Activated naive CD4-positive, alpha-beta T cell treated with anti-CD3 and anti-CD28 coated beads for 36 hours (primary cell): ENCODE measurements around the gene LCNL1. TPM values are rescaled to one million over a fixed set of nuclear protein-coding genes. Genes with fewer than 3 reads are reported as not detected.

Experiments used
- CTCF ChIA-PET: fragments of 350-600 bp; sonication (Branson Sonifier 250); formaldehyde crosslinking; loops from one replicate; lab custom pipeline; 2021; ENCODE audit warnings: antibody characterized with exemption; lab: Charles Lee
- DNase-seq: peaks from one replicate; pipeline ENCODE4 v3.0.0-alpha.2; 2020
- H3K27ac Mint-ChIP-seq: one replicate; pipeline ENCODE4 v1.8.0; 2021; ENCODE audit warnings: mild to moderate bottlenecking, mixed read lengths
- H3K27me3 Mint-ChIP-seq: one replicate; pipeline ENCODE4 v1.8.0; 2021; ENCODE audit warnings: low read depth, mixed read lengths
- H3K36me3 Mint-ChIP-seq: one replicate; pipeline ENCODE4 v1.8.0; 2021; ENCODE audit warnings: low read depth, mixed read lengths
- H3K4me1 Mint-ChIP-seq: one replicate; pipeline ENCODE4 v1.8.0; 2021; ENCODE audit warnings: low read depth, mixed read lengths
- H3K4me3 Mint-ChIP-seq: one replicate; pipeline ENCODE4 v1.8.0; 2021; ENCODE audit warnings: mild to moderate bottlenecking, moderate library complexity, mixed read lengths
- H3K9me3 Mint-ChIP-seq: one replicate; pipeline ENCODE4 v1.8.0; 2021; ENCODE audit warnings: mixed read lengths
- intact Hi-C: fragments of 100-400 bp; cut with micrococcal nuclease; formaldehyde crosslinking; loops from one replicate; pipeline ENCODE4 v1.15.1; 2023
- total RNA-seq, 2 experiments: library from RNA; stranded (reverse); gene quantifications; one replicate each; pipeline ENCODE4 v1.2.3, GENCODE V29; 2021

Gene LCNL1
- total RNA-seq, 2 experiments from 2014 or later: not detected

DNA sequence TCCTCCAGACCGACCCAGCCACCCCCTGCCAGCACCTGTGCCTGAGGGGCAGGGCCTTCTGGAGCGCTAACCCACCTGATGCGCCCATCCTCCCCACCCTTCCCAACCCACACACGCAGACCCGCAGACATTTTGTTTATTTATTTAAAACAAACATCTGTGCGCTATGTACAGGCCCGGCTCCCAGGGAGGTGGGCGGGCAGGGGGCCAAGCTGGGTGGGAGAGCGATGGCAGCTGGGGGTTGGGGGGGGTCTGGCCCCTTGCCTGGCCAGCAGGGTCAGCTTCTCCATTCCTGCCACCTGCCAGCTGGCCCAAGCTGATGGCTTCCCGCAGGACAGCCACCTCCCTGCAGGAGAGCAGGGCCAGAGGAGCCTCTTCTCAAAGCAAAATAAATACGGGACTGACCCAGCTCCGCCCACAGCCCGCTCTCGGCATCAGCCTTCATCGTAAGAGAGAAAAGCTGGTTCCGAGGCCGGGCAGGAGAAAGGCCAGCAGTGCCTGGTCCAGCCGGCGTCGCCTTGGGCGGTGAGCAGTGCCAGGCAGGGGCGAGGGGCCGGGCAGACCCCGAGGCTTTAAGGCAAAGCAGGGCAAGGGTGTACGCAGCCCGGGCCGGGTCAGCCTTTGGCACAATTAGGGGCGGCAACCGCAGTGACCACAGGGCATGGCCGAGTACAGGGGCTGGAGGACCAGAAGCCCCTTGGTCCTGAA, 24.5 kb downstream of the LCNL1 start:
- H3K36me3 Mint-ChIP-seq: no peaks in the 10 kb centered on the region
- no peak overlapping the region for H3K4me3 Mint-ChIP-seq
- DNase-seq: no peak
- no peaks in the 10 kb centered on the region for H3K27me3 Mint-ChIP-seq
- CTCF ChIA-PET: no interaction called here
- no peaks in the 10 kb centered on the region for H3K4me1 Mint-ChIP-seq
- no peak overlapping the region for H3K27ac Mint-ChIP-seq
- H3K9me3 Mint-ChIP-seq: no peaks in the 10 kb centered on the region
- intact Hi-C loops: no loop called here

DNA sequence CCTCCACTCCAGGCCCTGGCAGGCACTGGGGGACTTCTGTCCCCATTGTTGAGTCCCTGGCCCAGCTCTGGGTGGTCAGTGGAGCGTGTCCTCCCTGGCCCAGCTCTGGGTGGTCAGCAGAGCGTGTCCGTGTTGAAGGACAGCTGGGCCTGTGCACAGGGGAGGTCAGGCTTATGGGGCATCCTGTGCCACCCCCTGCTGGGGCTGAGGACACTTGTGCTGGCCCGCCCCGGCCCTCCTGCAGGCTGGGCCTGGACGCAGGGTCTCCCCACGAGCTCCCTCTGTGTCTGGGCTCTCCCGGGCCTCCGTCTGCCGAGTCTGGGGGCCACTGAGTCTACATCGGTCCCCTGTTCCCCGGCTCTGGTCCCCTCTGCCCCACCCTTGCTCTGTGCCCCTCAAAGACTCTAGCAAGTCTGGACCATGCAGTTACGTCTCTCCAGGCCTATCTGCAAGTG, 25.1 kb downstream of the LCNL1 start:
- H3K4me1 Mint-ChIP-seq: no peaks in the 10 kb centered on the region
- H3K36me3 Mint-ChIP-seq: no peaks in the 10 kb centered on the region
- no peak overlapping the region for H3K27ac Mint-ChIP-seq
- DNase-seq: no peak
- H3K4me3 Mint-ChIP-seq: no peak overlapping the region
- CTCF ChIA-PET: no interaction called here
- no peaks in the 10 kb centered on the region for H3K9me3 Mint-ChIP-seq
- intact Hi-C loops: no loop called here
- H3K27me3 Mint-ChIP-seq: no peaks in the 10 kb centered on the region

- no peak for DNase-seq
- intact Hi-C loops: no loop called here
- Mint-ChIP-seq H3K36me3 (no peaks in the 10 kb centered on the region), H3K4me1 (no peaks in the 10 kb centered on the region), H3K27ac (no peak overlapping the region), H3K9me3 (no peaks in the 10 kb centered on the region), H3K27me3 (no peaks in the 10 kb centered on the region), H3K4me3 (no peak overlapping the region)
- CTCF ChIA-PET: no interaction called here
Observed at GRCh38 chr9:137008312-137008711, 25.5 kb downstream of the LCNL1 start.

- CTCF ChIA-PET: no interaction called here
- H3K27me3 Mint-ChIP-seq: no peaks in the 10 kb centered on the region
- no peaks in the 10 kb centered on the region for H3K9me3 Mint-ChIP-seq
- H3K4me3 Mint-ChIP-seq: no peak overlapping the region
- no peaks in the 10 kb centered on the region for H3K36me3 Mint-ChIP-seq
- no peak overlapping the region for H3K27ac Mint-ChIP-seq
- no peak for DNase-seq
- H3K4me1 Mint-ChIP-seq: no peaks in the 10 kb centered on the region
- intact Hi-C loops: no loop called here
Observed at GRCh38 chr9:137009217-137009616, 26.4 kb downstream of the LCNL1 start.

DNA sequence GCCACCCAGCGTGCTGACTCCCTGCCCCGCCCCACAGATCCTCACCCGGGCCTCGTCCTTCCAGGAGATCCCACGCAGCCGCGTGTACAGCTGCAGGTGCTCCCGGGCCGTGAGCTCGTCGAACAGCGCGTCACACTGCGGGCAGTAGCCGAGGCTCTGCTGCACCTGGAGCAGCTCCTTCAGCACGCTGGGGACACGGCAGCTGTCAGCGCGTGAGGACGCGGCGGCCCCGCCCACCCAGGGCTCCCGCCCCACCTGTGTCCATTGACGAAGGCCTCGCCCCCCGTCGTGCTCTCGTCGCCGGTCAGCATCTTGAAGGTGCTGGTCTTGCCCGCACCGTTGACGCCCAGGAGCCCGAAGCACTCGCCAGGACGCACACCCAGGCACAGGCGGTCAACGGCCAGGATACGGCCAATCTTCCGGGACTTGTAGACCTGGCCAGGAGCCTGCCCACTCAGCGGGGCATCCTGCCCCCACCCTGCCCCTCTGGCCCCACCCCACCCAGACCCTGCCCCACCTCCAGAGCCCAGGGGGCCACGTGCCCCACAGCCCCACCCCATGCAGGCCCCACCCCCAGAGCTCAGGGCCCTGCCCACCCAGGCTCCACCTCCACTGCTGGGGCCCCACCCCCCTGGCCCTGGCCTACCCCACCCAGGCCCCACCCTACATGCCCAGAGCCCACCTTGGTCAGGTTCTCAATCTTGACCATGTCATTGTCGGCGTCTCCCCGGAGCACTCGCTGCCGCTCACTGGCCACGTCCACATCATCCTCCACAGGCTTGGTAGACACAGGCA, 27.3 kb downstream of the LCNL1 start:
- no peak for DNase-seq
- Mint-ChIP-seq H3K36me3 (no peaks in the 10 kb centered on the region), H3K4me3 (no peak overlapping the region), H3K27ac (no peak overlapping the region), H3K27me3 (no peaks in the 10 kb centered on the region), H3K4me1 (no peaks in the 10 kb centered on the region), H3K9me3 (no peaks in the 10 kb centered on the region)
- intact Hi-C loops: no loop called here
- CTCF ChIA-PET: no interaction called here

DNA sequence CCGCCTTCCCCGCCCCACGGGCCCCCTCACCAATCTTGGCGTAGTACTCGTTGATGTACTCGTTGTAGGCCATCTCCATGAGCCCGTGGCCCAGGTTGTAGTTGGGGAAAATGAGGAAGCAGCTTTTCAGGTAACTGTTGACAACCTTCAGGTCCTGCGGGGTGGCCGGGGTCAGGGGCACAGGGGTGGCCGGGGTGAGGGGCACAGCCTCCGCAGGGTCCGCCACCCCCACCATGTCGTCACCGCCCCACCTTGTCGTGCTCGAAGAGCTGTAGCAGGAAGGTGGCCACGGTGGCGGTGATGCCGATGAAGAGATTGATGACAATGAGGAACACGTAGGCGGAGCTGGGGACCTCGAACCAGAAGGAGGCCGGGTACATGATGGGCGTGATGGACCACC, 28.4 kb downstream of the LCNL1 start:
- H3K27me3 Mint-ChIP-seq: no peaks in the 10 kb centered on the region
- CTCF ChIA-PET: no interaction called here
- H3K4me1 Mint-ChIP-seq: no peaks in the 10 kb centered on the region
- no peaks in the 10 kb centered on the region for H3K36me3 Mint-ChIP-seq
- no peaks in the 10 kb centered on the region for H3K9me3 Mint-ChIP-seq
- no peak for DNase-seq
- intact Hi-C loops: no loop called here
- H3K4me3 Mint-ChIP-seq: no peak overlapping the region
- H3K27ac Mint-ChIP-seq: no peak overlapping the region

- Mint-ChIP-seq H3K4me3 (no peak overlapping the region), H3K4me1 (no peaks in the 10 kb centered on the region), H3K27me3 (no peaks in the 10 kb centered on the region), H3K9me3 (no peaks in the 10 kb centered on the region), H3K36me3 (no peaks in the 10 kb centered on the region), H3K27ac (no peak overlapping the region)
- intact Hi-C loops: no loop called here
- no peak for DNase-seq
- CTCF ChIA-PET: no interaction called here
Observed at GRCh38 chr9:137011907-137012675, 29.3 kb downstream of the LCNL1 start.

DNA sequence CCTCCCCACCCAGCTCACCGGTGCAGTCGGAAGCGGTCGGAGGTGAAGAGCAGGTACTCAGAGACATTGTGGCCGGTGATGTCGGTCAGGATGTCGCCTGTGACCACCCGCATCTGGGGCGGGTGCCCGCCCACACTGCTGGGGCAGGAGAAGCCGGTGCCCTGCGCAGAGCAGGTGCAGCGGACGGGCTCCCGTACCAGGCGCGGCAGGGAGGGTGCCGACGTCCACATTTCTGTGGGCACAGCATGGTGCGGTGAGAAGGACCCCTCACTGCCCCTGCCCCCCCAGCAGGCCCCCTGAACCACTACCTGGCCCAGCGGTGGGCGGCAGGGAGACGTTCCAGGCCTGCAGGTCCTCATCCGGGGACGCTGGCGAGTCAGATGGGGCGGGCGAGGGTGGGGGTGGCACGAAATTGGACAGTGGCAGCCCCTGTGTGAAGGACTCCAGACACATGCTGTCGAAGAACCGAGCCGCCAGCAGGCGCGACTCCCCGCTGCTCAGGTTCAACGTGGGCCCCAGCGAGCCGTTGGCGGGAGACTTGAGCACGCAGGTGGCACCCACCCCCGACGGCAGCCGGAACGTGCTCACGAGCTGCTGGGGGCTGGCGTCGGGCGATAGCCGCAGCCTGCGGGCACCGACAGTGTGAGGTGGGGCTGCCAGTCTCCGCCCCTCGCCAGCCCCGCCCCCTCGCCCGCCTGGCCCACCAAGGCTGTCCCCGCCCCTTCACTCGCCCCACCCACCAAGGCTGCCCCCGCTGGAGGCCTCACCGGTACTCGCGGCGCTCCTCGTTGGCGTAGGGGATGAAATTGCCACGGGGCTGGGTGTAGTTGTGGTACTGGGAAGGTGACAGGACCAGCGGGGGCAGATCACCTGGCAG, 30.1 kb downstream of the LCNL1 start:
- Mint-ChIP-seq H3K4me1 (no peaks in the 10 kb centered on the region), H3K27ac (no peak overlapping the region), H3K4me3 (no peak overlapping the region), H3K27me3 (no peaks in the 10 kb centered on the region), H3K9me3 (no peaks in the 10 kb centered on the region), H3K36me3 (no peaks in the 10 kb centered on the region)
- CTCF ChIA-PET: interaction anchor here (0.6 kb wide), 1 partner anchor 32 kb away, joined by 3 read pairs; no protein-coding TSS in a partner anchor
- intact Hi-C loops: no loop called here
- DNase-seq: no peak

DNA sequence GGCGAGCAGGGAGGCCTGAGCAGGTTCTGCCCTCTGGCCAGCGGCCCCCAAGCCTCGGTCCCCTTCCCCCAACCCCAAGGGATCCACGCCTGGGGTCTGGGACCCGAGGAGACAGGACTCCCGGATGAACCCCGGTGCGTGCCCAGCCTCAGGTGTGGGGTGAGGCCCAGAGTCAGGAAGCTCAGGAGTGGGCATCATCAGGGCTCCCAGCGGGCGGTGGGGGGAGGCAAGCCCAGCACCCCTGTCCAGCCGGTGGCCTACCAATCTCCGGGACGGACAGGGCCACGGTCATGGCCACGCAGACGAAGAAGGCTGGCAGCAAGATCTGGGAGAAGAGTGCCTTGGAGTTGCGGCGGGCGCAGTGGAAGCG, 30.8 kb downstream of the LCNL1 start:
- no peaks in the 10 kb centered on the region for H3K27me3 Mint-ChIP-seq
- intact Hi-C loops: no loop called here
- no peaks in the 10 kb centered on the region for H3K36me3 Mint-ChIP-seq
- no peaks in the 10 kb centered on the region for H3K4me1 Mint-ChIP-seq
- no peak overlapping the region for H3K4me3 Mint-ChIP-seq
- H3K9me3 Mint-ChIP-seq: no peaks in the 10 kb centered on the region
- no peak for DNase-seq
- CTCF ChIA-PET: interaction anchor here (0.6 kb wide), 1 partner anchor 31 kb away, joined by 3 read pairs; no protein-coding TSS in a partner anchor
- H3K27ac Mint-ChIP-seq: no peak overlapping the region

GRCh38 chr9:137014166-137014565, 31.4 kb downstream of the LCNL1 start:
- Mint-ChIP-seq H3K27me3 (no peaks in the 10 kb centered on the region), H3K9me3 (no peaks in the 10 kb centered on the region), H3K27ac (no peak overlapping the region), H3K4me1 (no peaks in the 10 kb centered on the region), H3K4me3 (no peak overlapping the region), H3K36me3 (no peaks in the 10 kb centered on the region)
- intact Hi-C loops: no loop called here
- DNase-seq: no peak
- CTCF ChIA-PET: no interaction called here

DNA sequence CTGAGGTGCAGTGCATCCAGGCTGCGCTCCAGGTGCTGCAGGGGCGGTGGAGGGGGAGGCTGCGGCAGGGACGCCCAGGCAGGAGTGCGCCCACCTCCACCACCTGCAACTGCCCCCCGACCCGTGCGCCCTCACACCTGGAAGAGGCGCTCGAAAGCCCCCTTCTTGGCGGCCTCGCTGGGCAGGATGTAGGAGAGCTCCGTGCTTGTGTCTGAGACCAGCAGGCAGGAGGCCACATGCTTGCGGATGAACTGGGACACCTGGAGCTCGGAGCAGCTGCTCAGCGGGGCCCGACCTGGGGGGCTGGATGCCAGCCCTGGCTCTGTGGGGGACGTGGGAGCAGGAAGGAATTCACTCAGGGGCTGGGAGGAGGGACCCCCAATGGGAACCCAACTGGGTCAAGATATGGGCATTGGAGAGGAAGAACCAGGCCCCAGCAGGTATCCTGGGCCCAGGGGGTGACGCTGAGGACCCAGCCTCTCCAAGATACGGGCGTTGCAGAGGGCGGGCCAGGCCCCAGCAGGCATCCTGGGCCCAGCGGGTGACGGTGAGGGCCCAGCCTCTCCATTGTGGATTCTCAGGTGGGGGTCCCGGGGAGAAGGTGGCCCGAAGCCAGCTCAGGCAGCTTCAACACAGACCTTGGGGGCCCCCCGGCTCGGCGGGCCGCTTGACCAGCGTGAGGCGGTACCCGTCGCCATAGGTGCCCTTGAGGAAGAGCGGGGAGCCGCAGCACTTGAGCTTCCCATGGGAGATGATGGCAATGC, 32.2 kb downstream of the LCNL1 start:
- intact Hi-C loops: no loop called here
- Mint-ChIP-seq H3K4me3 (no peak overlapping the region), H3K9me3 (no peaks in the 10 kb centered on the region), H3K27me3 (no peaks in the 10 kb centered on the region), H3K36me3 (no peaks in the 10 kb centered on the region), H3K27ac (no peak overlapping the region), H3K4me1 (no peaks in the 10 kb centered on the region)
- DNase-seq: no peak
- CTCF ChIA-PET: interaction anchor here (1.0 to 1.1 kb wide), 2 partner anchors 21 to 32 kb away, joined by 3 read pairs; no protein-coding TSS in a partner anchor
